ENCODE results near the gene FAM83D. TPM values are rescaled to one million over a fixed set of nuclear protein-coding genes. Genes with fewer than 3 reads are reported as not detected.

Gene FAM83D
- polyA plus RNA-seq, 1 donor from 2014 or later, result 0.48 TPM

- H3K27ac ChIP-seq (ENCODE audit: low read length), result no peak overlapping the region
- no peaks in the 10 kb centered on the region for H4K20me1 ChIP-seq (ENCODE audit: insufficient read depth)
- H3K4me3 ChIP-seq (ENCODE audit: low read length), result no peak overlapping the region
- TF ChIP-seq MXI1 (conservative IDR thresholded peaks at IDR 0.05; ENCODE audit: poor library complexity, severe bottlenecking) (no peak), RAD21 (conservative IDR thresholded peaks at IDR 0.05) (no peak), EZH2 (IDR thresholded peaks at IDR 0.05; ENCODE audit: borderline replicate concordance, insufficient read depth, low read length, poor library complexity, severe bottlenecking) (no peak), REST (IDR thresholded peaks at IDR 0.05; ENCODE audit: borderline replicate concordance) (no peak)
- H3F3A ChIP-seq (ENCODE audit: insufficient read depth, low read length, poor library complexity, severe bottlenecking), result no peaks in the 10 kb centered on the region
- H3K9me3 ChIP-seq (ENCODE audit: low read length), result no peaks in the 10 kb centered on the region
- H3K36me3 ChIP-seq (ENCODE audit: insufficient read depth, low read length), result no peaks in the 10 kb centered on the region
- H3K4me2 ChIP-seq (ENCODE audit: low read length), result no peak overlapping the region
- no peak overlapping the region for H2AFZ ChIP-seq (ENCODE audit: low read depth, low read length)
- H3K79me2 ChIP-seq (replicated peaks; ENCODE audit: insufficient read depth, low read length), result no peaks in the 10 kb centered on the region
- H3K9ac ChIP-seq (ENCODE audit: low read length), result no peak overlapping the region
- H3K27me3 ChIP-seq (ENCODE audit: insufficient read depth, low read depth, low read length), result no peaks in the 10 kb centered on the region
- H3K9me2 ChIP-seq (ENCODE audit: insufficient read depth, low read length), result no peaks in the 10 kb centered on the region
These were observed 44.3 kb upstream of the FAM83D start for GRCh38 chr20:38881806-38882440.

- no peaks in the 10 kb centered on the region for H3K79me2 ChIP-seq (replicated peaks; ENCODE audit: insufficient read depth, low read length)
- no peak overlapping the region for H3K4me3 ChIP-seq (ENCODE audit: low read length)
- no peak overlapping the region for H3K27ac ChIP-seq (ENCODE audit: low read length)
- H3K36me3 ChIP-seq (ENCODE audit: insufficient read depth, low read length), result no peaks in the 10 kb centered on the region
- TF ChIP-seq SMC3 (conservative IDR thresholded peaks at IDR 0.05; ENCODE audit: poor library complexity) (no peak), MXI1 (conservative IDR thresholded peaks at IDR 0.05; ENCODE audit: poor library complexity, severe bottlenecking) (no peak), REST (IDR thresholded peaks at IDR 0.05; ENCODE audit: borderline replicate concordance) (no peak)
- no peak overlapping the region for H3K4me2 ChIP-seq (ENCODE audit: low read length)
- no peaks in the 10 kb centered on the region for H3K9me2 ChIP-seq (ENCODE audit: insufficient read depth, low read length)
- H3F3A ChIP-seq (ENCODE audit: insufficient read depth, low read length, poor library complexity, severe bottlenecking), result no peaks in the 10 kb centered on the region
- H2AFZ ChIP-seq (ENCODE audit: low read depth, low read length), result no peak overlapping the region
- H3K9me3 ChIP-seq (ENCODE audit: low read length), result no peaks in the 10 kb centered on the region
- H3K27me3 ChIP-seq (ENCODE audit: insufficient read depth, low read depth, low read length), result no peaks in the 10 kb centered on the region
- no peak overlapping the region for H3K9ac ChIP-seq (ENCODE audit: low read length)
- H4K20me1 ChIP-seq (ENCODE audit: insufficient read depth), result no peaks in the 10 kb centered on the region
These were observed 43.6 kb upstream of the FAM83D start for GRCh38 chr20:38882600-38882999.
